Measurements from ENCODE around the gene URAD.

Gene URAD

GRCh38 chr13:28000567-28000966 lies 12.1 kb upstream of the URAD start:
- no peak for TF ChIP-seq TAF1 (IDR thresholded peaks at IDR 0.05; ENCODE audit: low read depth, low read length)
- TF ChIP-seq POLR2A (IDR thresholded peaks at IDR 0.05; ENCODE audit: low read depth, low read length): no peak
- no peak for TF ChIP-seq POLR2AphosphoS5 (IDR thresholded peaks at IDR 0.05; ENCODE audit: low read depth, low read length)
- no peak for TF ChIP-seq PAX5 (IDR thresholded peaks at IDR 0.05; ENCODE audit: insufficient read depth, low read length, severe bottlenecking)
- no peak for TF ChIP-seq SPI1 (IDR thresholded peaks at IDR 0.05; ENCODE audit: low read depth, low read length)
- TF ChIP-seq POU2F2 (IDR thresholded peaks at IDR 0.05; ENCODE audit: low read depth, low read length): no peak
- FAIRE-seq (no peak), DNase-seq (ENCODE audit: insufficient read length, low spot score) (no peak)

GRCh38 chr13:27997904-27998522 lies 9.5 kb upstream of the URAD start:
- DNase-seq (ENCODE audit: insufficient read length, low spot score) (no peak), FAIRE-seq (peak; percentile 76)
- TF ChIP-seq PAX5 (IDR thresholded peaks at IDR 0.05; ENCODE audit: insufficient read depth, low read length, severe bottlenecking) (no peak), POLR2AphosphoS5 (IDR thresholded peaks at IDR 0.05; ENCODE audit: low read depth, low read length) (no peak)

GRCh38 chr13:27991881-27992280 lies 3.4 kb upstream of the URAD start:
- DNase-seq (ENCODE audit: insufficient read length, low spot score) (no peak), FAIRE-seq (no peak)
- TF ChIP-seq POLR2AphosphoS5 (IDR thresholded peaks at IDR 0.05; ENCODE audit: low read depth, low read length): no peak
- no peak for TF ChIP-seq TAF1 (IDR thresholded peaks at IDR 0.05; ENCODE audit: low read depth, low read length)
- no peak for TF ChIP-seq POLR2A (IDR thresholded peaks at IDR 0.05; ENCODE audit: low read depth, low read length)
- no peak for TF ChIP-seq PAX5 (IDR thresholded peaks at IDR 0.05; ENCODE audit: insufficient read depth, low read length, severe bottlenecking)
- TF ChIP-seq POU2F2 (IDR thresholded peaks at IDR 0.05; ENCODE audit: low read depth, low read length): no peak
- TF ChIP-seq SPI1 (IDR thresholded peaks at IDR 0.05; ENCODE audit: low read depth, low read length): no peak

GRCh38 chr13:27985600-27985999 lies 2.9 kb downstream of the URAD start:
- no peak for TF ChIP-seq POLR2A (IDR thresholded peaks at IDR 0.05; ENCODE audit: low read depth, low read length)
- no peak for TF ChIP-seq POLR2AphosphoS5 (IDR thresholded peaks at IDR 0.05; ENCODE audit: low read depth, low read length)
- TF ChIP-seq PAX5 (IDR thresholded peaks at IDR 0.05; ENCODE audit: insufficient read depth, low read length, severe bottlenecking): no peak
- no peak for TF ChIP-seq POU2F2 (IDR thresholded peaks at IDR 0.05; ENCODE audit: low read depth, low read length)
- no peak for TF ChIP-seq TAF1 (IDR thresholded peaks at IDR 0.05; ENCODE audit: low read depth, low read length)
- no peak for TF ChIP-seq SPI1 (IDR thresholded peaks at IDR 0.05; ENCODE audit: low read depth, low read length)
- DNase-seq (ENCODE audit: insufficient read length, low spot score) (no peak), FAIRE-seq (no peak)

GRCh38 chr13:27982361-27982760 lies 6.1 kb downstream of the URAD start:
- DNase-seq (ENCODE audit: insufficient read length, low spot score) (no peak), FAIRE-seq (no peak)
- TF ChIP-seq POU2F2 (IDR thresholded peaks at IDR 0.05; ENCODE audit: low read depth, low read length): no peak

- DNase-seq (ENCODE audit: insufficient read length, low spot score) (no peak), FAIRE-seq (no peak)
- no peak for TF ChIP-seq PAX5 (IDR thresholded peaks at IDR 0.05; ENCODE audit: insufficient read depth, low read length, severe bottlenecking)
- TF ChIP-seq POLR2AphosphoS5 (IDR thresholded peaks at IDR 0.05; ENCODE audit: low read depth, low read length): no peak
- no peak for TF ChIP-seq TAF1 (IDR thresholded peaks at IDR 0.05; ENCODE audit: low read depth, low read length)
- no peak for TF ChIP-seq POU2F2 (IDR thresholded peaks at IDR 0.05; ENCODE audit: low read depth, low read length)
- TF ChIP-seq SPI1 (IDR thresholded peaks at IDR 0.05; ENCODE audit: low read depth, low read length): no peak
- TF ChIP-seq POLR2A (IDR thresholded peaks at IDR 0.05; ENCODE audit: low read depth, low read length): no peak
Measured at GRCh38 chr13:27981006-27981708, 7.3 kb downstream of the URAD start.

GRCh38 chr13:27980280-27980998 lies 8.1 kb downstream of the URAD start:
- DNase-seq (ENCODE audit: insufficient read length, low spot score) (no peak), FAIRE-seq (no peak)
- no peak for TF ChIP-seq POLR2A (IDR thresholded peaks at IDR 0.05; ENCODE audit: low read depth, low read length)
- no peak for TF ChIP-seq PAX5 (IDR thresholded peaks at IDR 0.05; ENCODE audit: insufficient read depth, low read length, severe bottlenecking)
- no peak for TF ChIP-seq SPI1 (IDR thresholded peaks at IDR 0.05; ENCODE audit: low read depth, low read length)
- TF ChIP-seq TAF1 (IDR thresholded peaks at IDR 0.05; ENCODE audit: low read depth, low read length): no peak
- no peak for TF ChIP-seq POU2F2 (IDR thresholded peaks at IDR 0.05; ENCODE audit: low read depth, low read length)
- TF ChIP-seq POLR2AphosphoS5 (IDR thresholded peaks at IDR 0.05; ENCODE audit: low read depth, low read length): no peak

- FAIRE-seq: no peak
- no peak for DNase-seq (ENCODE audit: insufficient read length, low spot score)
- TF ChIP-seq TAF1 (IDR thresholded peaks at IDR 0.05; ENCODE audit: low read depth, low read length) (no peak), POLR2AphosphoS5 (IDR thresholded peaks at IDR 0.05; ENCODE audit: low read depth, low read length) (no peak), POLR2A (IDR thresholded peaks at IDR 0.05; ENCODE audit: low read depth, low read length) (no peak), PAX5 (IDR thresholded peaks at IDR 0.05; ENCODE audit: insufficient read depth, low read length, severe bottlenecking) (no peak), POU2F2 (IDR thresholded peaks at IDR 0.05; ENCODE audit: low read depth, low read length) (no peak), SPI1 (IDR thresholded peaks at IDR 0.05; ENCODE audit: low read depth, low read length) (no peak)
Measured at GRCh38 chr13:27979765-27980279, 8.7 kb downstream of the URAD start.

GRCh38 chr13:27979001-27979643 lies 9.4 kb downstream of the URAD start:
- no peak for FAIRE-seq
- DNase-seq (ENCODE audit: insufficient read length, low spot score): no peak
- TF ChIP-seq POLR2AphosphoS5 (IDR thresholded peaks at IDR 0.05; ENCODE audit: low read depth, low read length): no peak
- no peak for TF ChIP-seq TAF1 (IDR thresholded peaks at IDR 0.05; ENCODE audit: low read depth, low read length)
- no peak for TF ChIP-seq PAX5 (IDR thresholded peaks at IDR 0.05; ENCODE audit: insufficient read depth, low read length, severe bottlenecking)
- no peak for TF ChIP-seq SPI1 (IDR thresholded peaks at IDR 0.05; ENCODE audit: low read depth, low read length)
- TF ChIP-seq POU2F2 (IDR thresholded peaks at IDR 0.05; ENCODE audit: low read depth, low read length): no peak
- no peak for TF ChIP-seq POLR2A (IDR thresholded peaks at IDR 0.05; ENCODE audit: low read depth, low read length)
